ENCODE measurements around the gene ATP1A4. TPM values are rescaled to one million over a fixed set of nuclear protein-coding genes. Genes with fewer than 3 reads are reported as not detected.

Gene ATP1A4
- total RNA-seq, 4 donors from 2014 or later = 0.57 TPM; not detected in 3

- DNase-seq = no peak
- H3K27ac ChIP-seq = no peak overlapping the region
- no peaks in the 10 kb centered on the region for H3K27me3 ChIP-seq
- H3K9me3 ChIP-seq = no peaks in the 10 kb centered on the region
- no peak overlapping the region for H3K4me3 ChIP-seq
- no peak for TF ChIP-seq CTCF (IDR thresholded peaks at IDR 0.05)
- no peak for TF ChIP-seq POLR2A (IDR thresholded peaks at IDR 0.05)
- peaks cover 0 to 28% (median 0%) of the 10 kb centered on the region in 4 donors for H3K4me1 ChIP-seq
- H3K36me3 ChIP-seq = peaks cover 0 to 99% (median 3%) of the 10 kb centered on the region in 3 donors
Observed at GRCh38 chr1:160220301-160220700, 68.9 kb downstream of the ATP1A4 start.

GRCh38 chr1:160221089-160221488 lies 69.7 kb downstream of the ATP1A4 start:
- Histone ChIP-seq H3K9me3 (no peaks in the 10 kb centered on the region), H3K36me3 (peaks cover 0 to 99% (median 3%) of the 10 kb centered on the region in 3 donors), H3K4me1 (peaks cover 0 to 28% (median 0%) of the 10 kb centered on the region in 4 donors), H3K27ac (no peak overlapping the region), H3K4me3 (no peak overlapping the region), H3K27me3 (no peaks in the 10 kb centered on the region)
- TF ChIP-seq POLR2A (IDR thresholded peaks at IDR 0.05) (no peak), CTCF (IDR thresholded peaks at IDR 0.05) (no peak)
- no peak for DNase-seq

GRCh38 chr1:160222546-160222945 lies 71.1 kb downstream of the ATP1A4 start:
- no peak overlapping the region for H3K4me3 ChIP-seq
- H3K27ac ChIP-seq = no peak overlapping the region
- H3K4me1 ChIP-seq = peaks cover 0 to 19% (median 0%) of the 10 kb centered on the region in 4 donors
- DNase-seq = no peak
- peaks cover 0 to 100% (median 3%) of the 10 kb centered on the region in 3 donors for H3K36me3 ChIP-seq
- H3K27me3 ChIP-seq = no peaks in the 10 kb centered on the region
- no peak for TF ChIP-seq CTCF (IDR thresholded peaks at IDR 0.05)
- TF ChIP-seq POLR2A (IDR thresholded peaks at IDR 0.05) = no peak
- no peaks in the 10 kb centered on the region for H3K9me3 ChIP-seq

- H3K36me3 ChIP-seq = peaks cover 0 to 100% (median 3%) of the 10 kb centered on the region in 3 donors
- DNase-seq = no peak
- H3K4me3 ChIP-seq = no peak overlapping the region
- H3K27ac ChIP-seq = no peak overlapping the region
- no peak for TF ChIP-seq POLR2A (IDR thresholded peaks at IDR 0.05)
- no peaks in the 10 kb centered on the region for H3K9me3 ChIP-seq
- no peaks in the 10 kb centered on the region for H3K27me3 ChIP-seq
- peaks cover 0 to under 1% (median 0%) of the 10 kb centered on the region in 4 donors for H3K4me1 ChIP-seq
Observed at GRCh38 chr1:160224606-160225005, 73.2 kb downstream of the ATP1A4 start.

GRCh38 chr1:160225345-160225744 lies 73.9 kb downstream of the ATP1A4 start:
- Histone ChIP-seq H3K36me3 (peaks cover 0 to 100% (median 3%) of the 10 kb centered on the region in 3 donors), H3K4me3 (no peak overlapping the region), H3K9me3 (no peaks in the 10 kb centered on the region), H3K27me3 (no peaks in the 10 kb centered on the region), H3K4me1 (no peaks in the 10 kb centered on the region), H3K27ac (no peak overlapping the region)
- TF ChIP-seq POLR2A (IDR thresholded peaks at IDR 0.05) = no peak
- TF ChIP-seq CTCF (IDR thresholded peaks at IDR 0.05) = no peak
- DNase-seq = no peak

- H3K4me3 ChIP-seq = no peak overlapping the region
- H3K27ac ChIP-seq = no peak overlapping the region
- TF ChIP-seq POLR2A (IDR thresholded peaks at IDR 0.05) (no peak), CTCF (IDR thresholded peaks at IDR 0.05) (no peak)
- DNase-seq = no peak
- H3K4me1 ChIP-seq = no peaks in the 10 kb centered on the region
- H3K27me3 ChIP-seq = no peaks in the 10 kb centered on the region
- peaks cover 0 to 100% (median 3%) of the 10 kb centered on the region in 3 donors for H3K36me3 ChIP-seq
- no peaks in the 10 kb centered on the region for H3K9me3 ChIP-seq
Observed at GRCh38 chr1:160226623-160227022, 75.2 kb downstream of the ATP1A4 start.
